Stimulated activated CD4-positive, alpha-beta T cell treated with anti-CD3 and anti-CD28 coated beads, Interleukin-4, amount 100 ng/mL, for 1 hour (primary cell): Measurements from ENCODE around the gene OR4D10.
"Not testable (repeated sequence)": the region's sequence is repeated elsewhere in the genome, so short reads cannot be mapped to it uniquely, and the experiment has no call there.

Experiments used
- DNase-seq: peaks from one replicate; pipeline ENCODE4 v3.0.0-alpha.2; 2020

OR4D10 gene

GRCh38 chr11:59473015-59473414 is at the start of gene OR4D10:
OR4D10 (plus strand) TSS chr11:59473315; CDS start chr11:59477430, 4,115 bp downstream.
- DNase-seq = no peak

GRCh38 chr11:59423835-59424234 is 49.3 kb upstream of the OR4D10 start:
- no peak for DNase-seq

GRCh38 chr11:59425131-59425530 is 48.0 kb upstream of the OR4D10 start:
- DNase-seq = no peak

- DNase-seq = no peak
Observed at GRCh38 chr11:59426361-59427067, 46.6 kb upstream of the OR4D10 start, which contains the start of gene OR5A2. OR5A2 (minus strand) TSS chr11:59426413; CDS start chr11:59422953, 3,460 bp downstream.

- DNase-seq = no peak
Observed at GRCh38 chr11:59427068-59427382, 46.1 kb upstream of the OR4D10 start.

- DNase-seq = no peak
Observed at GRCh38 chr11:59429924-59430516, 43.1 kb upstream of the OR4D10 start.

GRCh38 chr11:59436169-59436568 is 36.9 kb upstream of the OR4D10 start, which contains the start of gene OR5A1:
OR5A1 (plus strand) TSS chr11:59436469; CDS start chr11:59443169, 6,700 bp downstream.
- DNase-seq = no peak

- DNase-seq = no peak
Observed at GRCh38 chr11:59437770-59438169, 35.3 kb upstream of the OR4D10 start.

- DNase-seq = not testable (repeated sequence)
Observed at GRCh38 chr11:59445624-59446023, 27.5 kb upstream of the OR4D10 start.

- no peak for DNase-seq
Observed at GRCh38 chr11:59448484-59448883, 24.6 kb upstream of the OR4D10 start.

GRCh38 chr11:59456661-59457060 is 16.5 kb upstream of the OR4D10 start, which contains the start of gene OR4D6:
OR4D6 (plus strand) TSS chr11:59456961; CDS start chr11:59456961, 0 bp downstream.
- DNase-seq = no peak

- DNase-seq = no peak
Observed at GRCh38 chr11:59459916-59460315, 13.2 kb upstream of the OR4D10 start.

- DNase-seq = no peak
Observed at GRCh38 chr11:59463190-59463641, 9.9 kb upstream of the OR4D10 start.

GRCh38 chr11:59475176-59475575 is 2.1 kb downstream of the OR4D10 start:
- no peak for DNase-seq

- DNase-seq = no peak
Observed at GRCh38 chr11:59479906-59480305, 6.8 kb downstream of the OR4D10 start.

GRCh38 chr11:59480359-59480758 is 7.2 kb downstream of the OR4D10 start:
- DNase-seq = no peak

GRCh38 chr11:59501931-59502330 is 28.8 kb downstream of the OR4D10 start:
- DNase-seq = no peak

- no peak for DNase-seq
Observed at GRCh38 chr11:59503276-59503675, 30.2 kb downstream of the OR4D10 start, which contains the start of gene OR4D11. OR4D11 (plus strand) TSS chr11:59503576; CDS start chr11:59503576, 0 bp downstream.

GRCh38 chr11:59510941-59511589 is 38.0 kb downstream of the OR4D10 start, which contains the start of gene OR4D9:
OR4D9 (plus strand) TSS chr11:59511539; CDS start chr11:59514913, 3,374 bp downstream.
- DNase-seq = no peak

- no peak for DNase-seq
Observed at GRCh38 chr11:59511675-59512074, 38.6 kb downstream of the OR4D10 start.

GRCh38 chr11:59520139-59520538 is 47.0 kb downstream of the OR4D10 start:
- DNase-seq = not testable (repeated sequence)

GRCh38 chr11:59520741-59521140 is 47.6 kb downstream of the OR4D10 start:
- no peak for DNase-seq

GRCh38 chr11:59523541-59523940 is 50.4 kb downstream of the OR4D10 start:
- no peak for DNase-seq

- DNase-seq = no peak
Observed at GRCh38 chr11:59528711-59529110, 55.6 kb downstream of the OR4D10 start.
